GM12872 (cell line): ENCODE results near the gene STK16.

Source experiments
- CTCF ChIP-seq: IDR thresholded peaks from 3 replicates; pipeline ENCODE4 v1.5.1; 2011; ENCODE audit warnings: low read depth, mild to moderate bottlenecking, low read length, moderate library complexity; ENCODE audit not compliant: insufficient read depth

The STK16 gene

GRCh38 chr2:219213026-219213415, 32.3 kb upstream of the STK16 start:
- TF ChIP-seq CTCF: no peak

GRCh38 chr2:219213486-219214071, 31.7 kb upstream of the STK16 start:
- no peak for TF ChIP-seq CTCF

- no peak for TF ChIP-seq CTCF
Measured at GRCh38 chr2:219214141-219214540, 31.1 kb upstream of the STK16 start.

GRCh38 chr2:219214786-219215185, 30.5 kb upstream of the STK16 start:
- no peak for TF ChIP-seq CTCF

- no peak for TF ChIP-seq CTCF
Measured at GRCh38 chr2:219215871-219216534, 29.3 kb upstream of the STK16 start.

- TF ChIP-seq CTCF: no peak
Measured at GRCh38 chr2:219216535-219216915, 28.8 kb upstream of the STK16 start.

- TF ChIP-seq CTCF: no peak
Measured at GRCh38 chr2:219218217-219218731, 27.0 kb upstream of the STK16 start.
